DOHH2 (cell line): Measurements from ENCODE around the gene TMEM255A.

ENCODE experiments used
- H3F3A ChIP-seq: fragments of 200-600 bp; sonication (generic), shearing (Covaris generic); 2 replicates; pipeline ENCODE4 v1.6.0; 2016; ENCODE audit warnings: antibody characterized with exemption, mild to moderate bottlenecking; ENCODE audit not compliant: control insufficient read depth, insufficient read depth
- H3K27ac ChIP-seq: fragments of 200-600 bp; sonication (generic); 2 replicates; pipeline ENCODE4 v1.5.1; 2014; ENCODE audit warnings: low read depth, mild to moderate bottlenecking, low read length, moderate library complexity
- H3K27me3 ChIP-seq: fragments of 200-600 bp; sonication (generic); 2 replicates; pipeline ENCODE4 v1.6.1; 2014; ENCODE audit warnings: mild to moderate bottlenecking, low read length, mixed read lengths; ENCODE audit not compliant: control insufficient read depth
- H3K36me3 ChIP-seq: fragments of 200-600 bp; sonication (generic); 2 replicates; pipeline ENCODE4 v1.6.1; 2014; ENCODE audit warnings: mild to moderate bottlenecking, low read length, moderate library complexity, mixed read lengths; ENCODE audit not compliant: control insufficient read depth
- H3K4me1 ChIP-seq: fragments of 200-600 bp; sonication (generic); 2 replicates; pipeline ENCODE4 v1.6.1; 2014; ENCODE audit warnings: mild to moderate bottlenecking, low read length, mixed read lengths; ENCODE audit not compliant: control insufficient read depth
- H3K4me2 ChIP-seq: fragments of 200-600 bp; sonication (generic); 2 replicates; pipeline ENCODE4 v1.6.0; 2014; ENCODE audit warnings: mild to moderate bottlenecking, low read length, moderate library complexity
- H3K4me3 ChIP-seq: fragments of 200-600 bp; sonication (generic); 2 replicates; pipeline ENCODE4 v1.5.1; 2014; ENCODE audit warnings: mild to moderate bottlenecking, low read length, mixed read lengths
- H3K79me2 ChIP-seq: fragments of 200-600 bp; sonication (generic); 2 replicates; pipeline ENCODE4 v1.6.1; 2014; ENCODE audit warnings: mild to moderate bottlenecking, low read length, mixed read lengths; ENCODE audit not compliant: control insufficient read depth
- H3K9me2 ChIP-seq: fragments of 200-600 bp; sonication (generic); replicated peaks from 2 replicates; pipeline ENCODE4 v1.6.1; 2014; ENCODE audit warnings: mild to moderate bottlenecking, low read length, mixed read lengths; ENCODE audit not compliant: control insufficient read depth
- H3K9me3 ChIP-seq: fragments of 200-600 bp; sonication (generic); 2 replicates; pipeline ENCODE4 v1.6.1; 2014; ENCODE audit warnings: antibody characterized with exemption, low read length, mixed read lengths; ENCODE audit not compliant: control insufficient read depth, insufficient read depth
- H4K20me1 ChIP-seq: fragments of 200-600 bp; sonication (generic); 2 replicates; pipeline ENCODE4 v1.6.0; 2014; ENCODE audit warnings: low read depth, mild to moderate bottlenecking, antibody characterized with exemption, low read length, moderate library complexity; ENCODE audit not compliant: control insufficient read depth, insufficient read depth
- CTCF ChIP-seq: fragments of 200-600 bp; sonication (generic); IDR thresholded peaks from one replicate; pipeline ENCODE4 v1.5.1; 2014; ENCODE audit warnings: antibody characterized with exemption, mild to moderate bottlenecking, low read depth, low read length; ENCODE audit not compliant: poor library complexity, severe bottlenecking
- EZH2phosphoT487 ChIP-seq: fragments of 200-600 bp; sonication (generic); IDR thresholded peaks from 2 replicates; pipeline ENCODE4 v1.6.1; 2017; ENCODE audit warnings: borderline replicate concordance, mild to moderate bottlenecking, antibody characterized with exemption, low read length, moderate library complexity, mixed read lengths

The TMEM255A gene

GRCh38 chrX:120290107-120290506 is 21.2 kb downstream of the TMEM255A start:
- no peaks in the 10 kb centered on the region for H3K9me2 ChIP-seq
- H3K79me2 ChIP-seq, result no peaks in the 10 kb centered on the region
- H3F3A ChIP-seq, result no peaks in the 10 kb centered on the region
- no peak overlapping the region for H3K27ac ChIP-seq
- H3K27me3 ChIP-seq, result no peaks in the 10 kb centered on the region
- no peaks in the 10 kb centered on the region for H3K9me3 ChIP-seq
- H3K36me3 ChIP-seq, result no peaks in the 10 kb centered on the region
- H4K20me1 ChIP-seq, result no peaks in the 10 kb centered on the region
- TF ChIP-seq EZH2phosphoT487, result no peak
- TF ChIP-seq CTCF, result no peak
- no peak overlapping the region for H3K4me3 ChIP-seq
- H3K4me1 ChIP-seq, result peaks cover 7% of the 10 kb centered on the region
- no peak overlapping the region for H3K4me2 ChIP-seq

- no peaks in the 10 kb centered on the region for H3K36me3 ChIP-seq
- H4K20me1 ChIP-seq, result no peaks in the 10 kb centered on the region
- H3K9me2 ChIP-seq, result no peaks in the 10 kb centered on the region
- H3F3A ChIP-seq, result no peaks in the 10 kb centered on the region
- H3K4me1 ChIP-seq, result peaks cover 7% of the 10 kb centered on the region
- TF ChIP-seq CTCF (no peak), EZH2phosphoT487 (no peak)
- H3K9me3 ChIP-seq, result no peaks in the 10 kb centered on the region
- no peak overlapping the region for H3K27ac ChIP-seq
- H3K79me2 ChIP-seq, result no peaks in the 10 kb centered on the region
- H3K27me3 ChIP-seq, result no peaks in the 10 kb centered on the region
- H3K4me2 ChIP-seq, result no peak overlapping the region
- H3K4me3 ChIP-seq, result no peak overlapping the region
Observed at GRCh38 chrX:120287513-120288112, 23.6 kb downstream of the TMEM255A start.

- H3K4me2 ChIP-seq, result no peak overlapping the region
- no peaks in the 10 kb centered on the region for H4K20me1 ChIP-seq
- no peak overlapping the region for H3K4me3 ChIP-seq
- peaks cover 7% of the 10 kb centered on the region for H3K4me1 ChIP-seq
- no peaks in the 10 kb centered on the region for H3K9me2 ChIP-seq
- H3F3A ChIP-seq, result no peaks in the 10 kb centered on the region
- H3K36me3 ChIP-seq, result no peaks in the 10 kb centered on the region
- H3K79me2 ChIP-seq, result no peaks in the 10 kb centered on the region
- H3K27ac ChIP-seq, result no peak overlapping the region
- H3K27me3 ChIP-seq, result no peaks in the 10 kb centered on the region
- TF ChIP-seq CTCF (no peak), EZH2phosphoT487 (no peak)
- no peaks in the 10 kb centered on the region for H3K9me3 ChIP-seq
Observed at GRCh38 chrX:120286733-120287512, 24.3 kb downstream of the TMEM255A start.
